HG02610 (cell line): Measurements from ENCODE around the gene DNLZ.
"Not testable (repeated sequence)": the region's sequence is repeated elsewhere in the genome, so short reads cannot be mapped to it uniquely, and the experiment has no call there.

Experiments used
- ATAC-seq: cut with Tn5 transposase; IDR thresholded peaks from one replicate; pipeline ENCODE4 v1.9.1; 2021; ENCODE audit warnings: mild to moderate bottlenecking, moderate library complexity; ENCODE audit not compliant: unreplicated experiment

DNLZ gene

GRCh38 chr9:136363106-136363948 is at the start of gene DNLZ:
Gene DNLZ (minus strand): TSS chr9:136363744. CDS start chr9:136363714, 30 bp downstream.
- peak; percentile 85 for ATAC-seq

DNA sequence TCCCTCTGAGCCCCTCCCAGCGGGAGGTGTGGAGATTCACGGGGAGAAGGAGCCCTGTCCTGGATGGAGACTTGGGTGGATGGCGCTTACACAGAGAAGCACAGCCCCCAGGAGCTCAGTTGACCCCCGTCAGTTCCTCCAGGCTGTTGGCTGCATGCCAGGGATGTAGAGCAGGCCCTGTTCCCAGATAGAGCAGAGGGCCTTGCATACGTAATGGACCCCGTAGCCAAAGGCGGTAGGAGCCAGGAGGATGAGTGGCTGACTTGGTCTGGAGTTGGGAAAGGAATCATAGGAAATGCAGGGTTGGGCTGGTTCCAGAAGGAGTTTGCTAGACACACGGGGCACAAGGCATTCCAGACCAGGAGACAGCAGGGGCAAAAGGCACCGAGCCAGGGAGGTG is 49.4 kb upstream of the DNLZ start:
- no peak for ATAC-seq

DNA sequence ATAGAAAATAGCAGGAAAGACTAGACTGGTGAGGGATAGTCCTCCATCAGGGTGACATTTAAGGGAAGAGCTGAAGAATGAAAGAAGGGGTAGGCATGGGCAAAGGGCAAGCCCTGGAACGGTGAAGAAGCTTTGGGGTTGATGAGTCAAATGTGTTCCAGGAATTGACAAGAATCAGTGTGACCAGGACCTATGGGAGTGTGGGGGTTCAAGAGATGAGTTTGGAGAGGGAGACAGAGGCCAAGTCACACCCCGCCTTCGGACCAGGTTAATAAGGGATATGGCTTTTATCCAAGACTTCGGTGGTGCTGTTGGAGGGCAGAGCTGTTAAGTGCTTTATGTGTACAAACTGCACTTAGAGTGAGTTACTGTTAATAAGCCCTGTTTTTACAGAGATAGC is 47.8 kb upstream of the DNLZ start:
- no peak for ATAC-seq

DNA sequence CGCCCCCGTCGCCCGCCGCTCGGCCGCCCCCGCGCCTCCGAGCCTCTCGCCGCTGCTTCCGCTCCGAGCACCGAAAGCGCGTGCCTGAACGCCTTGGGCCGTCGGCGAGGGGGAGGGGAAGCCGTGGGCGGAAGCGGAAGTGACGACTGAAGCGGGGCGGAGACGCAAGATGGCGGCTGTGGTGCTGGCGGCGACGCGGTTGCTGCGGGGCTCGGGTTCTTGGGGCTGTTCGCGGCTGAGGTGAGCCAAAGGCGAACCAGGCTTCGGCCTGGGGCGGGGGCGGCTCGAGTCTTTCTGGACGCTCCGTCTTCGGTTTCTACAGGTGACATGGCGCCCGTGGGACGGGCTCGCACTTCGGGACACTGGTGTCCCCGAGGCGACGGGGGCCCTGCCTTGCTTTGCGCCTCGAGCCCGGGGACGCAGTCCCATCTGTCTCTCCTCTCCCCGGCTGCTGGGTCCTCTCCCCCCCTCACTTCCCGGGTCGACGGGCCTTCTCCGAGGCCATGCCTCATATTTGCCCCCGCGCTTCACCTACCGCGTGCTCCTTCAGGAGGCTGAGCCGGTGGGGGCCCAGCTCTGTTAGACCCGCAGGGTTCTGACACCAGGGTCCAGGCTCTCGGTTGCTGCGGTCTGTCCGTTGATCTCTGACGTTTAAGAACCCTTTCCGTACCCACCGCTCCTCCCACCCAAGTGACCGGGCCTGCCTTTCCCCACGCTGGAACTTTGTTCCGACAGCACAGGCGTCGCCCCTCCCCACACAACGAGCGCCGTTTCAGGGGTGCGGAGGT is 47.1 kb upstream of the DNLZ start, which contains the start of the genes ENTR1 and PMPCA:
TSS of gene ENTR1 (minus strand) at position 115 of the 788 bp plus-strand sequence. CDS start 217 bp downstream, outside the sequence.
TSS of gene PMPCA (plus strand) at position 159 of the 788 bp plus-strand sequence. CDS start at position 170, 11 bp downstream.
- ATAC-seq: peak; percentile 77

- ATAC-seq: peak; percentile 18
These were observed 46.3 kb upstream of the DNLZ start for GRCh38 chr9:136409557-136410455.

- ATAC-seq: no peak
These were observed 44.4 kb upstream of the DNLZ start for GRCh38 chr9:136407911-136408310.

DNA sequence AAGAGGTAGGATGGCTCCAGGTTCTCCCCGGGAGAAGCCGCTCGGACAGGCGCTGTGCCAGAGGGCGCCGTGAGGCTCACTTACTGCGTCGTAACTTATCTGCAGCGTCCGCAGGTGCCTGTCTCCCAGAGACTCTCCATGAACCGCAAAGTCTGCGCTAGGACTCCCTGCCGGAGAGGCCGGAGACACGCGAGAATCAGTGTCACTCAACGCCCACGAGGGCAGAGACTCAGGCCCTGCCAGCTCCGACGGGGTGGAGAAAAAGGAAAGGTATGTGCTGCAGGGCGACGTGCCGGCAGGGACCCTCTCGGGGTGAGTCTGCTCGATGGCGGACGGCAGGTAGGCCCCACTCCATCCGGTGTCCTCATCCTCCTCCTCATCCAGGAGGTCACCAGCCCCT is 43.5 kb upstream of the DNLZ start:
- not testable (repeated sequence) for ATAC-seq

GRCh38 chr9:136405904-136406303 is 42.4 kb upstream of the DNLZ start:
- not testable (repeated sequence) for ATAC-seq

DNA sequence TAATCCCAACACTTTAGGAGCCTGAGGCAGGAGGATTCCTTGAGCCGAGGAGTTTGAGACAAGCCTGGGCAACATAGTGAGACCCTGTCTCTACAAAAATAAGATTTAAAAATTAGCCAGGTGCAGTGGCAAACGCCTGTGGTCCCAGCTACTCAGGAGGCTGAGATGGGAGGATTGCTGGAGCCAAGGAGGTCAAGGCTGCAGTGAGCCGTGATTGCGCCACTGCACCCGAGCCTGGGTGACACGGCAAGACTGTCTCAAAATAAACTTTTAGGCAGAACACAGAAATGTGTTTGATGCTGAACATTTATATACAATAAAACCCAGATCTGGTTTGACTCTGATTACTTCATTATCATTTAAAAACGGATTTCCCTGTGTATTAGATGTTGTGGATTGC is 41.9 kb upstream of the DNLZ start:
- ATAC-seq: no peak

- no peak for ATAC-seq
These were observed 41.2 kb upstream of the DNLZ start for GRCh38 chr9:136404801-136405136.

DNA sequence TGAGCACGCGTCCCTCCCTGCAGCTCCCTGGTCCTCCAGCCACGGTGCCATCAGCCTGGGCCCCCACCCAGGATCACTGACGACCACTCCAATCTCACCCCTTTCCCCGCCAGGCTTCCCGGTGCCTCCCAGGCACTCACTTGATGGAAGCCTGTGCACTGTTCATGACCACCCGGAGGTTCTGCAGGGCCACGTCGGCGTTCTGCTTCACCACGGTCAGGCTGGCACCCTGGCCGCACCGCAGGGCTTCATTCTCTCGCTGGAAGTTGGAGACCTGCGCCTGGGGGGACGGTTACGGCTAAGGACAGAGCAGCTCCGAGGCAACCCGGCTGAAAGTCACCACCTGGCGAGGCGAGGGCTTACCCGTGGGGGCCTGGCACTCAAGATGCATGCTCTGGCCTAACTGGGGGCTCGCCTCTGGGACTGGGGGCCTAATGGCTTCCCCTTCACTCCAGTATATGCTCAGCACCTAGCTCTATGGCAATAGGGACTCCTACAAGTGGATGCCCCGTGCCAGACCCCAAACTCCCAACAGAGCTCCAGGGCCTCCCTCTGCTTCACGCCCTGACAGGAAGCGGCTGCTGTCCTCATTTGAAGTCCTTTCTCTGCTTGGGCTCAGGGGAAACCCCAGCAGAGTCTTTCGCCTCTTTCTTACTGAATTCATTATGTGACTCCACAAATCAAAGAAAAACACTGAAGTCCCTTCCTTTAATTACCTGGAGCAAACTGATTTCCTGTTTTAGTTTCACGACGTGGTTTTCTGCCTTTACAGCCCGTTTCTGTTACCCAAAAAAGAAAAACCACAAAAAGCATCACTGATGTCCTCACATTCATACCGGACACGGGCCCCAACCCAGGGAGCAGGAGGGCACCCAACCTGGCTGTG is 40.6 kb upstream of the DNLZ start:
- no peak for ATAC-seq

DNA sequence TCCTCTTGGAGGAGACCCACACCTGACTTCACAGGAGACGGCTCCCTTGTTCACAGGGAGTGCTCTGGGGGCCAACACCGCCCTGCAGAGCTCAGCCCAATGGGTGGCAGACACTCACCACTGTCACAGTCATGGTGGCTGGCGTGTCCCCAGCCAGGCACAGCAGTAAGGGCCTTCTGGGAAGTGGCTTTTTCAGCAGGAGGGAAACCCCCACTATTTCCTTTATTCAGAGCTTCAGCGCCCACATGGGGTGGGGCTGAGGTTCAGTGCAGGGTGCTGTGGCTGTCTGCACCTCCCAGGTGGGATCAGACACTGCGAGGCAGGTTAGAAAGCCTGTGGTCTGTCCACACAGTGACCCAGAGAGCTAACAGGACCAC is 40.0 kb upstream of the DNLZ start:
- ATAC-seq: peak; percentile 54

- ATAC-seq: no peak
These were observed 38.5 kb upstream of the DNLZ start for GRCh38 chr9:136402067-136402466.

- no peak for ATAC-seq
These were observed 37.8 kb upstream of the DNLZ start for GRCh38 chr9:136401173-136401922.

DNA sequence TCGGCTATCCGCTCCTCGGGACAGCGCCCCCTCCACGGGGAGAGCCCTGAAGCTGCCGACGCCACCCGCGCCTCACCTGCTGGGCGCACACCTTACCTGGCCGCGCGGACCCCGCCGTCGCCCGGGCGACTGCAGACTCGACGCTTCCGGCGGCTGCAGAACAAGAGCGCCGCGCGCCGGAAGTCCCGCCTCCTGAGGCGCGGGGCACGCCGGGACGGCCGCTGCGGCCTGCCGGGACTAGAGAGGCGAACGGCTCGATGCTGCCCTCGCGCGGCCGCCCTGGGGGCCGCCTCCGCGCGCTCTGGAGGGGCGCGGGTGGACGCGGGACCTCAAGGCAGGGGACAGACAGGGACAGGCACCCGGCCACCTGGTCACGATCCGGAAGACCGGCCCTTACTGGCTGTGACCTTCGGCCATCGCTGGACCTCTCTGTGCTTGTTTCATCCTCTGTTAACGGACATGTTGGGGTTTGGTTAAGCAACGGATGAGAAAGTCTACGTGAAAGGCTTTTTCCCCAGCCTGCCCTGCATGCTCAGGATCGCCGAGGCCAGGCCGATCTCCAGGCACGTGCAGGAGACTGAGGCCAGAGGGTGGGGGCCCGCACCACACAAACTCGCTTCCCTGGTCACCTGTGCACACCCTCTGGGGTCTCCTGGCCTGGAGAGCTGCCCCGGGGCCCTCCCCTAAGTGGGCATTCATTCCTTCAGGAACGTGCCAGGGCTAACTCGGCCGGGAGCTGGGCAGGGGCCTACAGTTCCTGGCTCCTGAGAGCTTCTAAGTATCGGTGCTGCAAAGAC is 36.7 kb upstream of the DNLZ start, which contains the start of gene SNAPC4:
TSS of gene SNAPC4 (minus strand) at position 133 of the 797 bp plus-strand sequence. CDS start 1,742 bp downstream, outside the sequence.
- peak; percentile 55 for ATAC-seq

DNA sequence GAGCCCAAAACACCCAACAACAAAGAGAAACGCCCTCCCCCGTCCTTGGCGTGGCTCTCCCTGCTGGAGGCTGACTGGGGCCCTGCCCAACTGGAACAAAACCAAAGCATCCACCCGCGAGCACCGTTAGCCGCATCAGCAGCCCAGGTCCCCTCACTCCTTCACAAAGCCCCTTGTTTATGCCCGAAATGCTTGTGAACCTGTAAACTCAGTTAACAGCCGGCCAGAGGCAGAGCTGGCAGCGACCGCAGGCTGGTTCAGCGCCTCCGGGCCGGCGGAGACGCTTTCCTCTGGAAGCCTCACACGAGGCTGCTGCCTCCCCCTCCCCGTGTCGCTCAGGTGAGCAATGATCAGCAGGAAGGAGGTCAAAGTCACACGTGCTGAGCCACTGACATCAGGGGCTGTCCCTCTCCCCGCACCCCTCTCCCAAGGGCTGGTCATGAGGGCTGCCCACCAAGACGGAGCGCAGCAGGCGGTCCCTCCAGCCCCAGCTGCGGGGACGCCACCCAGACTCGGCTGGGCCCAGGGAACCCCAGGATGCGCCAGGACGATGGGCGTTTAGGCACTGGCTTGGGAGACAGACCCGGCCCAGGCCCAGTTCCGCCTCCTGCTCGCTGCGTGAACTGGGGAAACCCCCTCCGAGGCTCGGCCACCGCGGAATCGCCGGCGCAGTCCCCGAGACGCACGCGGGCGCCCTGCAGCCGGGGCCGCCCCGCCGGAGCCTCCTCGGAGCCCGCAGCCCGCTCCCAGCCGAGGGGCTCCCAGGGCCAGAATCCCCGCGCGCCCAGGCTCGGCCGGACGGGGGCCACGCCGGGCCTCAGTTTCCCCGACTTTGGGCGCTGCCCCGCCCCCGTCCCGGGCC is 35.9 kb upstream of the DNLZ start:
- no peak for ATAC-seq

GRCh38 chr9:136398286-136398685 is 34.7 kb upstream of the DNLZ start:
- ATAC-seq: no peak
